Right lobe of liver (tissue), 4 donors: ENCODE measurements around the gene AKR1C1.
"Not testable (repeated sequence)": the region's sequence is repeated elsewhere in the genome, so short reads cannot be mapped to it uniquely, and the experiment has no call there.

Source experiments
- CTCF ChIP-seq, 4 donors: fragments of 200-600 bp in 3 of 4; fragments of 450-650 bp in 1 of 4; IDR thresholded peaks; one replicate each; pipeline versions ENCODE4 v1.5.1 to v1.8.0; 2016 to 2022; ENCODE audit warnings: antibody characterized with exemption in 4 of 4, mild to moderate bottlenecking in 2 of 4
- POLR2A ChIP-seq: fragments of 450-650 bp; IDR thresholded peaks from one replicate; pipeline ENCODE4 v1.6.1; 2017; ENCODE audit warnings: antibody characterized with exemption, mild to moderate bottlenecking
- donor health status: DM: no; HTN: no; CAD: no.
- donor health status: DM: no; HTN: no; CAD: no.
- donor health status: DM: no; HTN: yes; CAD: no.

DNA sequence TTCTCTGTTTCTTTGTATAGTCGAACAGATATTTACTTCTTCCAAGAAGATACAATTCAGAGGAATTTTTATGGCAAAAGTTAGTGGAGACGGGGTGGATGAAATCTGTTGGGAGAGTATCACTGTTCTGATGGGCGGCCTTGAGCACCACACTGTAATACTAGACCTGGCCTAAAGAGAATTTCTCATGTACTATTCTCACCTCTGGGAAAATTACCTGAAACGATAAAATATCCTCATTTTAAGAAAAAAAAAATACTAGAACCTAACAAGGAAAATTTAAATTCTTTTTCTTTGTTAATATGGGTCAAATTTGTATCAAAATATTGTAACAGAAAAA is 570 bp downstream of the AKR1C1 start:
- not testable (repeated sequence) for TF ChIP-seq POLR2A; CTCF (IDR thresholded peaks at IDR 0.05)
